ENCODE data around the gene FTO.

FTO gene

GRCh38 chr16:54077050-54077821, 373.3 kb downstream of the FTO start:
- no peak for DNase-seq (ENCODE audit: low read depth in 3 of 3)

- DNase-seq (ENCODE audit: low read depth in 3 of 3): no peak
These were observed 376.6 kb downstream of the FTO start for GRCh38 chr16:54080524-54081008.

- no peak for DNase-seq (ENCODE audit: low read depth in 3 of 3)
These were observed 382.8 kb downstream of the FTO start for GRCh38 chr16:54086791-54087190.

GRCh38 chr16:54090602-54091001, 386.6 kb downstream of the FTO start:
- DNase-seq (ENCODE audit: low read depth in 3 of 3): no peak

- DNase-seq (ENCODE audit: low read depth in 3 of 3): no peak
These were observed 389.3 kb downstream of the FTO start for GRCh38 chr16:54093281-54093680.

GRCh38 chr16:54094641-54095040, 390.7 kb downstream of the FTO start:
- no peak for DNase-seq (ENCODE audit: low read depth in 3 of 3)

GRCh38 chr16:54096607-54097006, 392.7 kb downstream of the FTO start:
- no peak for DNase-seq (ENCODE audit: low read depth in 3 of 3)

GRCh38 chr16:54097774-54098173, 393.8 kb downstream of the FTO start:
- no peak for DNase-seq (ENCODE audit: low read depth in 3 of 3)

GRCh38 chr16:54098247-54098646, 394.3 kb downstream of the FTO start:
- no peak for DNase-seq (ENCODE audit: low read depth in 3 of 3)

- no peak for DNase-seq (ENCODE audit: low read depth in 3 of 3)
These were observed 395.7 kb downstream of the FTO start for GRCh38 chr16:54099627-54100026.

GRCh38 chr16:54102888-54103866, 399.2 kb downstream of the FTO start:
- DNase-seq (ENCODE audit: low read depth in 3 of 3): no peak

- DNase-seq (ENCODE audit: low read depth in 3 of 3): no peak
These were observed 402.1 kb downstream of the FTO start for GRCh38 chr16:54106057-54106456.

GRCh38 chr16:54107583-54108202, 403.7 kb downstream of the FTO start:
- DNase-seq (ENCODE audit: low read depth in 3 of 3): no peak

GRCh38 chr16:54110016-54110981, 406.3 kb downstream of the FTO start:
- no peak for DNase-seq (ENCODE audit: low read depth in 3 of 3)

GRCh38 chr16:54112451-54113206, 408.7 kb downstream of the FTO start:
- no peak for DNase-seq (ENCODE audit: low read depth in 3 of 3)

- no peak for DNase-seq (ENCODE audit: low read depth in 3 of 3)
These were observed 411.6 kb downstream of the FTO start for GRCh38 chr16:54115558-54115957.

- DNase-seq (ENCODE audit: low read depth in 3 of 3): no peak
These were observed 412.2 kb downstream of the FTO start for GRCh38 chr16:54116124-54116655.

- no peak for DNase-seq (ENCODE audit: low read depth in 3 of 3)
These were observed 414.9 kb downstream of the FTO start for GRCh38 chr16:54118846-54119245.

- no peak for DNase-seq (ENCODE audit: low read depth in 3 of 3)
These were observed 417.0 kb downstream of the FTO start for GRCh38 chr16:54120846-54121480.
